CD4-positive, CD25-positive, alpha-beta regulatory T cell (primary cell): ENCODE data around the gene CMTM7. TPM values are rescaled to one million over a fixed set of nuclear protein-coding genes. Genes with fewer than 3 reads are reported as not detected.
A peak's percentile ranks its signal among the peaks of the same experiment; 100 is the strongest.

Experiments used
- ATAC-seq, 2 donors: fragments of 150-1000 bp; cut with Tn5 transposase; one replicate each; pipeline ENCODE4 v1.10.0; 2021; ENCODE audit warnings: low read depth in 2 of 2, moderate number of reproducible peaks in 2 of 2, moderate library complexity in 1 of 2
- DNase-seq, 3 donors: peaks; one replicate each; pipeline versions ENCODE4 v3.0.0 to v3.0.0-alpha.2; 2012 to 2022; ENCODE audit warnings: mixed read lengths in 1 of 3
- H3K27ac ChIP-seq: one replicate; pipeline ENCODE4 v1.7.0; 2013; ENCODE audit warnings: mild to moderate bottlenecking, low read length; ENCODE audit not compliant: insufficient read depth, poor library complexity, severe bottlenecking
- H3K27me3 ChIP-seq: one replicate; pipeline ENCODE4 v1.7.0; 2013; ENCODE audit warnings: low read length; ENCODE audit not compliant: control insufficient read depth, insufficient read depth
- H3K36me3 ChIP-seq: one replicate; pipeline ENCODE4 v1.7.0; 2013; ENCODE audit warnings: mild to moderate bottlenecking, low read length, moderate library complexity; ENCODE audit not compliant: control insufficient read depth, insufficient read depth
- H3K4me1 ChIP-seq: 2 replicates; pipeline ENCODE4 v1.7.0; 2013; ENCODE audit warnings: mild to moderate bottlenecking, low read length; ENCODE audit not compliant: insufficient read depth, control insufficient read depth, poor library complexity, severe bottlenecking
- H3K4me3 ChIP-seq: one replicate; pipeline ENCODE4 v1.7.0; 2013; ENCODE audit warnings: low read depth, mild to moderate bottlenecking, low read length, moderate library complexity
- H3K9me3 ChIP-seq, 2 experiments: 1 replicate in 1 of 2; 2 replicates in 1 of 2; pipeline ENCODE4 v1.7.0; 2013; ENCODE audit warnings: low read length in 2 of 2, mild to moderate bottlenecking in 1 of 2, moderate library complexity in 1 of 2; ENCODE audit not compliant: control insufficient read depth in 2 of 2
- H3K27ac Mint-ChIP-seq, 3 donors: one replicate each; pipeline ENCODE4 v1.8.0; 2020 to 2022; ENCODE audit warnings: mild to moderate bottlenecking in 3 of 3, mixed read lengths in 3 of 3, moderate library complexity in 2 of 3
- H3K27me3 Mint-ChIP-seq: one replicate; pipeline ENCODE4 v1.8.0; 2022; ENCODE audit warnings: mild to moderate bottlenecking, mixed read lengths
- H3K36me3 Mint-ChIP-seq: one replicate; pipeline ENCODE4 v1.8.0; 2020; ENCODE audit warnings: mixed read lengths
- H3K4me1 Mint-ChIP-seq, 4 donors: one replicate each; pipeline ENCODE4 v1.8.0; 2020 to 2022; ENCODE audit warnings: mixed read lengths in 4 of 4, mild to moderate bottlenecking in 1 of 4
- H3K4me3 Mint-ChIP-seq, 4 donors: one replicate each; pipeline ENCODE4 v1.8.0; 2020 to 2022; ENCODE audit warnings: mild to moderate bottlenecking in 4 of 4, mixed read lengths in 4 of 4, moderate library complexity in 3 of 4
- H3K9me3 Mint-ChIP-seq, 7 donors: one replicate each; pipeline ENCODE4 v1.8.0; 2020 to 2022; ENCODE audit warnings: mixed read lengths in 7 of 7, mild to moderate bottlenecking in 3 of 7, moderate library complexity in 2 of 7
- polyA plus RNA-seq, 4 donors: library from polyadenylated mRNA; unstranded; fragments of 300-500 nt; fragmentation: Illumina TruSeq; gene quantifications; one replicate each; pipeline ENCODE4 v1.2.3, GENCODE V29; 2021
- total RNA-seq: library from RNA; stranded (reverse); gene quantifications from one replicate; pipeline ENCODE4 v1.2.3, GENCODE V29; 2022

CMTM7 gene
- total and polyA plus RNA-seq, 5 donors from 2014 or later = 77.3 to 231 (median 144) TPM

- Mint-ChIP-seq H3K27ac (peak overlapping the region in 2 of 3 donors; percentile 1), H3K27me3 (no peaks in the 10 kb centered on the region), H3K36me3 (peaks cover 54% of the 10 kb centered on the region), H3K9me3 (peaks cover 0 to 3% (median 0%) of the 10 kb centered on the region in 7 donors), H3K4me3 (peak overlapping the region in 1 of 4 donors; percentile 17), H3K4me1 (peaks cover 26 to 52% (median 40%) of the 10 kb centered on the region in 4 donors)
- ATAC-seq (no peak), DNase-seq (no peak)
- Histone ChIP-seq H3K9me3 (no peaks in the 10 kb centered on the region), H3K27ac (no peak overlapping the region), H3K27me3 (no peaks in the 10 kb centered on the region), H3K36me3 (peaks cover 59% of the 10 kb centered on the region), H3K4me1 (peaks cover 5% of the 10 kb centered on the region), H3K4me3 (no peak overlapping the region)
Observed at GRCh38 chr3:32481791-32482631, 90.4 kb downstream of the CMTM7 start.

GRCh38 chr3:32482693-32483092 is 91.0 kb downstream of the CMTM7 start:
- ATAC-seq = no peak
- no peaks in the 10 kb centered on the region for H3K27me3 ChIP-seq
- peaks cover 5% of the 10 kb centered on the region for H3K4me1 ChIP-seq
- Mint-ChIP-seq H3K36me3 (peaks cover 51% of the 10 kb centered on the region), H3K27ac (peak overlapping the region in 1 of 3 donors; percentile 1), H3K4me1 (peaks cover 25 to 47% (median 38%) of the 10 kb centered on the region in 4 donors), H3K9me3 (peaks cover 0 to 3% (median 0%) of the 10 kb centered on the region in 7 donors), H3K4me3 (no peak overlapping the region), H3K27me3 (no peaks in the 10 kb centered on the region)
- no peak overlapping the region for H3K4me3 ChIP-seq
- DNase-seq = no peak
- H3K36me3 ChIP-seq = peaks cover 65% of the 10 kb centered on the region
- H3K27ac ChIP-seq = no peak overlapping the region
- no peaks in the 10 kb centered on the region for H3K9me3 ChIP-seq

GRCh38 chr3:32483772-32484171 is 92.1 kb downstream of the CMTM7 start:
- H3K36me3 Mint-ChIP-seq = peaks cover 52% of the 10 kb centered on the region
- no peak overlapping the region for H3K27ac Mint-ChIP-seq
- no peak overlapping the region for H3K4me3 ChIP-seq
- H3K27ac ChIP-seq = no peak overlapping the region
- H3K4me1 Mint-ChIP-seq = peaks cover 32 to 51% (median 42%) of the 10 kb centered on the region in 4 donors
- no peaks in the 10 kb centered on the region for H3K27me3 Mint-ChIP-seq
- H3K36me3 ChIP-seq = peaks cover 65% of the 10 kb centered on the region
- no peaks in the 10 kb centered on the region for H3K9me3 ChIP-seq
- no peak overlapping the region for H3K4me3 Mint-ChIP-seq
- H3K4me1 ChIP-seq = peaks cover 5% of the 10 kb centered on the region
- ATAC-seq (no peak), DNase-seq (no peak)
- no peaks in the 10 kb centered on the region for H3K9me3 Mint-ChIP-seq
- H3K27me3 ChIP-seq = no peaks in the 10 kb centered on the region

- H3K36me3 Mint-ChIP-seq = peaks cover 52% of the 10 kb centered on the region
- peak overlapping the region; percentile 31 for H3K27ac ChIP-seq
- peak overlapping the region in 2 of 3 donors; percentile 60 to 76 for H3K27ac Mint-ChIP-seq
- no peak for ATAC-seq
- peaks cover 60% of the 10 kb centered on the region for H3K36me3 ChIP-seq
- H3K4me3 Mint-ChIP-seq = no peak overlapping the region
- no peaks in the 10 kb centered on the region for H3K9me3 ChIP-seq
- no peaks in the 10 kb centered on the region for H3K27me3 ChIP-seq
- H3K9me3 Mint-ChIP-seq = no peaks in the 10 kb centered on the region
- peaks cover 32 to 51% (median 42%) of the 10 kb centered on the region in 4 donors for H3K4me1 Mint-ChIP-seq
- no peak for DNase-seq
- H3K4me3 ChIP-seq = no peak overlapping the region
- no peaks in the 10 kb centered on the region for H3K27me3 Mint-ChIP-seq
- H3K4me1 ChIP-seq = peaks cover 5% of the 10 kb centered on the region
Observed at GRCh38 chr3:32484436-32484835, 92.8 kb downstream of the CMTM7 start.

- peak overlapping the region; percentile 14 for H3K27ac ChIP-seq
- peaks cover 31% of the 10 kb centered on the region for H3K36me3 Mint-ChIP-seq
- DNase-seq (no peak), ATAC-seq (no peak)
- peaks cover 22 to 35% (median 32%) of the 10 kb centered on the region in 4 donors for H3K4me1 Mint-ChIP-seq
- H3K9me3 Mint-ChIP-seq = no peaks in the 10 kb centered on the region
- H3K4me3 ChIP-seq = no peak overlapping the region
- H3K4me1 ChIP-seq = peaks cover 6% of the 10 kb centered on the region
- peak overlapping the region in 2 of 3 donors; percentile 46 to 56 for H3K27ac Mint-ChIP-seq
- H3K27me3 Mint-ChIP-seq = no peaks in the 10 kb centered on the region
- peaks cover 66% of the 10 kb centered on the region for H3K36me3 ChIP-seq
- no peaks in the 10 kb centered on the region for H3K9me3 ChIP-seq
- H3K4me3 Mint-ChIP-seq = no peak overlapping the region
- H3K27me3 ChIP-seq = no peaks in the 10 kb centered on the region
Observed at GRCh38 chr3:32487781-32488473, 96.3 kb downstream of the CMTM7 start.

- Histone ChIP-seq H3K27ac (peak overlapping the region; percentile 14), H3K4me1 (peaks cover 10% of the 10 kb centered on the region), H3K4me3 (no peak overlapping the region), H3K9me3 (no peaks in the 10 kb centered on the region), H3K36me3 (peaks cover 64% of the 10 kb centered on the region), H3K27me3 (no peaks in the 10 kb centered on the region)
- Mint-ChIP-seq H3K9me3 (no peaks in the 10 kb centered on the region), H3K27me3 (no peaks in the 10 kb centered on the region), H3K4me1 (peaks cover 19 to 35% (median 29%) of the 10 kb centered on the region in 4 donors), H3K36me3 (peaks cover 31% of the 10 kb centered on the region), H3K27ac (peak overlapping the region in 2 of 3 donors; percentile 46 to 56), H3K4me3 (no peak overlapping the region)
- DNase-seq (no peak), ATAC-seq (no peak)
Observed at GRCh38 chr3:32488474-32489008, 96.9 kb downstream of the CMTM7 start.

GRCh38 chr3:32492684-32493436 is 101.2 kb downstream of the CMTM7 start:
- Histone ChIP-seq H3K36me3 (peaks cover 40% of the 10 kb centered on the region), H3K27me3 (no peaks in the 10 kb centered on the region), H3K4me3 (no peak overlapping the region), H3K9me3 (no peaks in the 10 kb centered on the region), H3K4me1 (peaks cover 29% of the 10 kb centered on the region), H3K27ac (no peak overlapping the region)
- Mint-ChIP-seq H3K4me3 (no peak overlapping the region), H3K27ac (no peak overlapping the region), H3K9me3 (no peaks in the 10 kb centered on the region), H3K36me3 (peaks cover 20% of the 10 kb centered on the region), H3K4me1 (peaks cover 16 to 31% (median 26%) of the 10 kb centered on the region in 4 donors), H3K27me3 (no peaks in the 10 kb centered on the region)
- DNase-seq (no peak), ATAC-seq (no peak)
